HCT116 (cell line): ENCODE measurements around the gene SPTBN4. TPM values are rescaled to one million over a fixed set of nuclear protein-coding genes. Genes with fewer than 3 reads are reported as not detected.

Experiments used
- ATAC-seq: fragments of 200-7000 bp; cut with Tn5 transposase; 2 replicates; pipeline ENCODE4 v1.9.1; 2020; ENCODE audit warnings: mild to moderate bottlenecking, moderate library complexity
- BruUV-seq: library from RNA; stranded (reverse); fragments of 400-500 nt; replicated peaks from 2 replicates; lab custom pipeline; 2021; lab: Mats Ljungman, UMichigan
- CTCF ChIA-PET: fragments of 300-600 bp; sonication (Branson Sonifier 250); formaldehyde crosslinking; loops from one replicate; lab custom pipeline; 2021; ENCODE audit warnings: antibody characterized with exemption; lab: Charles Lee
- POLR2A ChIA-PET: fragments of 300-600, 350-600 bp; sonication (Branson Sonifier 250); formaldehyde crosslinking; loops from one replicate; lab custom pipeline; 2021; ENCODE audit warnings: antibody characterized with exemption; lab: Charles Lee
- RAD21 ChIA-PET, 2 experiments: fragments of 300-600 bp; sonication (Branson Sonifier 250); formaldehyde crosslinking; loops; one replicate each; lab custom pipeline; 2023; ENCODE audit warnings: low total read pairs in 2 of 2; ENCODE audit not compliant: uncharacterized antibody in 2 of 2, unreplicated experiment in 2 of 2, low non-redundant PET in 1 of 2; lab: Charles Lee
- DNase-seq: peaks from one replicate; pipeline ENCODE4 v3.0.0-alpha.2; 2010; ENCODE audit warnings: low read depth, low spot score
- H2AFZ ChIP-seq: fragments of 200-600 bp; shearing (Covaris generic), sonication (generic); 2 replicates; pipeline ENCODE4 v1.6.1; 2017; ENCODE audit warnings: low read depth, mixed run types, mixed read lengths, antibody characterized with exemption, low read length; ENCODE audit not compliant: poor library complexity, severe bottlenecking
- H3K27ac ChIP-seq: 2 replicates; pipeline ENCODE4 v1.5.1; 2012; ENCODE audit warnings: low read depth, low read length
- H3K27me3 ChIP-seq: fragments of 200-600 bp; sonication (generic); 2 replicates; pipeline ENCODE4 v1.6.1; 2016; ENCODE audit warnings: mixed run types, low read length, mixed read lengths; ENCODE audit not compliant: insufficient read depth
- H3K36me3 ChIP-seq, 2 experiments: fragments of 200-500 bp in 1 of 2; fragments of 200-600 bp in 1 of 2; sonication (Bioruptor generic) in 1 of 2; sonication (generic) in 1 of 2; 2 replicates each; pipeline versions ENCODE4 v1.5.1 to v1.6.1; 2014 to 2016; ENCODE audit warnings: low read length in 2 of 2, inconsistent platforms in 1 of 2, mixed read lengths in 1 of 2, mixed run types in 1 of 2; ENCODE audit not compliant: insufficient read depth in 2 of 2, control insufficient read depth in 1 of 2
- H3K4me1 ChIP-seq, 2 experiments: fragments of 200-600 bp in 1 of 2; sonication (generic) in 1 of 2; 2 replicates each; pipeline versions ENCODE4 v1.5.1 to v1.6.1; 2012 to 2017; ENCODE audit warnings: low read length in 2 of 2, inconsistent platforms in 1 of 2, mild to moderate bottlenecking in 1 of 2, mixed read lengths in 1 of 2, mixed run types in 1 of 2, moderate library complexity in 1 of 2; ENCODE audit not compliant: insufficient read depth in 2 of 2, control insufficient read depth in 1 of 2
- H3K4me2 ChIP-seq: fragments of 200-600 bp; sonication (generic); 2 replicates; pipeline ENCODE4 v1.6.1; 2017; ENCODE audit warnings: mixed run types, low read length, mixed read lengths
- H3K4me3 ChIP-seq, 2 experiments: fragments of 200-600 bp in 1 of 2; sonication (generic) in 1 of 2; replicated peaks in 1 of 2; 2 replicates each; pipeline ENCODE4 v1.5.1; 2011 to 2016; ENCODE audit warnings: low read length in 2 of 2, control low read depth in 1 of 2, low read depth in 1 of 2, mild to moderate bottlenecking in 1 of 2, mixed read lengths in 1 of 2, mixed run types in 1 of 2
- H3K79me2 ChIP-seq: fragments of 200-600 bp; sonication (generic); 2 replicates; pipeline ENCODE4 v1.6.1; 2017; ENCODE audit warnings: mild to moderate bottlenecking, mixed run types, low read length, moderate library complexity, mixed read lengths; ENCODE audit not compliant: insufficient read depth
- H3K9ac ChIP-seq: fragments of 200-600 bp; sonication (generic); 2 replicates; pipeline ENCODE4 v1.6.1; 2016; ENCODE audit warnings: low read length, mixed read lengths
- H3K9me2 ChIP-seq: fragments of 200-600 bp; sonication (generic), shearing (Covaris generic); 2 replicates; pipeline ENCODE4 v1.6.1; 2017; ENCODE audit warnings: mixed run types, mild to moderate bottlenecking, moderate library complexity; ENCODE audit not compliant: insufficient read depth
- H3K9me3 ChIP-seq, 2 experiments: fragments of 200-500 bp in 1 of 2; fragments of 200-600 bp in 1 of 2; sonication (Bioruptor generic) in 1 of 2; sonication (generic) in 1 of 2; 2 replicates each; pipeline ENCODE4 v1.6.1; 2014 to 2017; ENCODE audit warnings: low read length in 2 of 2, mixed read lengths in 2 of 2, inconsistent platforms in 1 of 2, low read depth in 1 of 2, mild to moderate bottlenecking in 1 of 2, mixed run types in 1 of 2, moderate library complexity in 1 of 2; ENCODE audit not compliant: control insufficient read depth in 1 of 2, insufficient read depth in 1 of 2
- H4K20me1 ChIP-seq: fragments of 200-600 bp; sonication (generic), shearing (Covaris generic); 2 replicates; pipeline ENCODE4 v1.6.1; 2017; ENCODE audit warnings: mixed run types, mild to moderate bottlenecking, moderate library complexity; ENCODE audit not compliant: insufficient read depth
- CBX3 ChIP-seq: IDR thresholded peaks from 2 replicates; pipeline ENCODE4 v1.6.1; 2012; ENCODE audit warnings: low read depth
- CEBPB ChIP-seq: IDR thresholded peaks from 2 replicates; pipeline ENCODE4 v1.6.1; 2012; ENCODE audit warnings: low read depth
- EGR1 ChIP-seq: IDR thresholded peaks from 2 replicates; pipeline ENCODE4 v1.6.1; 2012; ENCODE audit warnings: low read depth
- ELF1 ChIP-seq: IDR thresholded peaks from 2 replicates; pipeline ENCODE4 v1.6.1; 2012; ENCODE audit warnings: low read depth, borderline replicate concordance
- FOSL1 ChIP-seq: IDR thresholded peaks from 2 replicates; pipeline ENCODE4 v1.6.1; 2012; ENCODE audit warnings: low read depth
- JUND ChIP-seq: IDR thresholded peaks from 2 replicates; pipeline ENCODE4 v1.6.1; 2012
- RAD21 ChIP-seq: IDR thresholded peaks from 2 replicates; pipeline ENCODE4 v1.6.1; 2012; ENCODE audit warnings: low read depth, mild to moderate bottlenecking
- SIN3A ChIP-seq: IDR thresholded peaks from 2 replicates; pipeline ENCODE4 v1.6.1; 2012; ENCODE audit warnings: low read depth
- SP1 ChIP-seq: IDR thresholded peaks from 2 replicates; pipeline ENCODE4 v1.6.1; 2012; ENCODE audit warnings: low read depth
- SRF ChIP-seq: IDR thresholded peaks from 2 replicates; pipeline ENCODE4 v1.6.1; 2012; ENCODE audit warnings: low read depth
- TCF7L2 ChIP-seq: IDR thresholded peaks from 2 replicates; pipeline ENCODE4 v1.7.0; 2011; ENCODE audit warnings: borderline replicate concordance, inconsistent platforms; ENCODE audit not compliant: insufficient read depth, insufficient read length; ENCODE audit errors: extremely low read depth
- YY1 ChIP-seq: IDR thresholded peaks from 2 replicates; pipeline ENCODE4 v1.6.1; 2011; ENCODE audit warnings: low read length, low read depth, moderate library complexity, mild to moderate bottlenecking; ENCODE audit not compliant: insufficient replicate concordance; ENCODE audit errors: extremely low read depth
- intact Hi-C: fragments of 100-400 bp; cut with micrococcal nuclease; formaldehyde crosslinking; loops from 2 replicates; pipeline ENCODE4 v1.10.0; 2022
- total RNA-seq: library from RNA; stranded (reverse); gene quantifications from one replicate; pipeline ENCODE4 v1.2.1, GENCODE V29; 2021; ENCODE audit not compliant: unreplicated experiment
- TF ChIP-seq, protein P1 (sequence below): IDR thresholded peaks from 2 replicates; pipeline ENCODE4 v1.6.1; 2012
- TF ChIP-seq, protein P2 (sequence below): IDR thresholded peaks from 2 replicates; pipeline ENCODE4 v1.6.1; 2012
- TF ChIP-seq, protein P3 (sequence below): IDR thresholded peaks from 2 replicates; pipeline ENCODE4 v1.6.1; 2011; ENCODE audit warnings: mild to moderate bottlenecking, low read length, moderate library complexity; ENCODE audit not compliant: insufficient replicate concordance; ENCODE audit errors: extremely low read depth
- TF ChIP-seq, protein P4 (sequence below): IDR thresholded peaks from 2 replicates; pipeline ENCODE4 v1.6.1; 2012; ENCODE audit warnings: low read depth

The SPTBN4 gene
- total RNA-seq, 1 experiment from 2014 or later = 4.6 TPM

DNA sequence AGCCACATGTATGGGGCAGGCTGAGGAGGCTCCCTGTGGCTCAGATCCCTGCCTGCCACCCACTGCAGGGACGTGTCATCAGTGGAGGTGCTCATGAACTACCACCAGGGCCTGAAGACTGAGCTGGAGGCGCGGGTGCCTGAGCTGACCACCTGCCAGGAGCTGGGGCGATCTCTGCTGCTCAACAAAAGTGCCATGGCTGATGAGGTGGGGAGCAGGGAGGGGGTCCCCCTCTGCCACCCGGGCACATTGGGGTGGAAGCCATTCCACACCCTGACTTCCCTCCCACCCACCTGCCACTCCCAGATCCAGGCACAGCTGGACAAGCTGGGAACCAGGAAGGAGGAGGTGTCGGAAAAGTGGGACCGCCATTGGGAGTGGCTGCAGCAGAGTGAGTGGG lies 98.6 kb downstream of the SPTBN4 start:
- H3K27me3 ChIP-seq = no peaks in the 10 kb centered on the region
- H4K20me1 ChIP-seq = no peaks in the 10 kb centered on the region
- peaks cover 6 to 17% of the 10 kb centered on the region in 2 experiments for H3K4me1 ChIP-seq
- ChIA-PET RAD21 (no interaction called here), POLR2A (no interaction called here), CTCF (no interaction called here)
- H3K9me2 ChIP-seq = no peaks in the 10 kb centered on the region
- no peak overlapping the region for H3K4me3 ChIP-seq
- H3K36me3 ChIP-seq = no peaks in the 10 kb centered on the region
- BruUV-seq = no TSS peak
- intact Hi-C loops = no loop called here
- H3K9ac ChIP-seq = no peak overlapping the region
- no peak overlapping the region for H3K4me2 ChIP-seq
- DNase-seq (no peak), ATAC-seq (no peak)
- H2AFZ ChIP-seq = no peak overlapping the region
- H3K79me2 ChIP-seq = no peaks in the 10 kb centered on the region
- H3K27ac ChIP-seq = no peak overlapping the region
- TF ChIP-seq JUND = no peak
- H3K9me3 ChIP-seq = no peaks in the 10 kb centered on the region

DNA sequence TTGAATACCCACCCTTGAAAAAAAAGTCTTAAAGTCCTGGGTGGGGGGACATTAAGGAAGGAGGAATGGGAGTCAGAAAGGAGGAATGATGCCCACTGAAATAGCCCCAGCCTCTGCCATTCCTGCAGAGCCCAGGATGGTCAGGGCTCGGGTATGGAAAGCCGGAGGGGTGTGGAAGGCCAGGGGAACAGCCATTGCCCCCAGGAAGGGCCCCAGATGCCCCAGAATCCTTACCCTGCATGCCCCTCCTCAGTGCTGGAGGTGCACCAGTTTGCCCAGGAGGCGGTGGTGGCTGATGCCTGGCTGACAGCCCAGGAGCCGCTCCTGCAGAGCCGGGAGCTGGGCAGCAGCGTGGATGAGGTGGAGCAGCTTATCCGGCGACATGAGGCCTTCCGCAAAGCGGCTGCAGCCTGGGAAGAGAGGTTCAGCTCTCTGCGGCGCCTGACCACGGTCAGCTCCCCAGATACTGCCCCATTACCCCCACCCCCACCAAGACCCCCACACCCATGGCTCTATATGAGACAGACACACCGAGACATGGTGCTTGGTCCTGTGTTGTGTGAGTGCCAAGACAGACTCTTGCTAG lies 99.2 kb downstream of the SPTBN4 start:
- ChIA-PET POLR2A (interaction anchor here (0.7 kb wide), 1 partner anchor 15 kb away, joined by 3 read pairs; no protein-coding TSS in a partner anchor), RAD21 (no interaction called here), CTCF (no interaction called here)
- intact Hi-C loops = no loop called here
- no peak overlapping the region for H3K4me3 ChIP-seq
- H3K9me2 ChIP-seq = no peaks in the 10 kb centered on the region
- no peak overlapping the region for H2AFZ ChIP-seq
- no peak overlapping the region for H3K9ac ChIP-seq
- no peaks in the 10 kb centered on the region for H3K36me3 ChIP-seq
- ATAC-seq (no peak), DNase-seq (no peak)
- H3K4me1 ChIP-seq = peaks cover 6 to 20% of the 10 kb centered on the region in 2 experiments
- no peak overlapping the region for H3K4me2 ChIP-seq
- BruUV-seq = no TSS peak
- H3K79me2 ChIP-seq = no peaks in the 10 kb centered on the region
- no peaks in the 10 kb centered on the region for H4K20me1 ChIP-seq
- no peaks in the 10 kb centered on the region for H3K27me3 ChIP-seq
- no peak overlapping the region for H3K27ac ChIP-seq
- no peaks in the 10 kb centered on the region for H3K9me3 ChIP-seq
- TF ChIP-seq YY1 (no peak), RAD21 (no peak), CBX3 (no peak), CEBPB (no peak), ELF1 (no peak), SRF (no peak), FOSL1 (no peak), TCF7L2 (no peak), SIN3A (no peak), EGR1 (no peak), SP1 (no peak)
- TF ChIP-seq, protein P1, sequence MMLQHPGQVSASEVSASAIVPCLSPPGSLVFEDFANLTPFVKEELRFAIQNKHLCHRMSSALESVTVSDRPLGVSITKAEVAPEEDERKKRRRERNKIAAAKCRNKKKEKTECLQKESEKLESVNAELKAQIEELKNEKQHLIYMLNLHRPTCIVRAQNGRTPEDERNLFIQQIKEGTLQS = no peak
- TF ChIP-seq, protein P2, sequence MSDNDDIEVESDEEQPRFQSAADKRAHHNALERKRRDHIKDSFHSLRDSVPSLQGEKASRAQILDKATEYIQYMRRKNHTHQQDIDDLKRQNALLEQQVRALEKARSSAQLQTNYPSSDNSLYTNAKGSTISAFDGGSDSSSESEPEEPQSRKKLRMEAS = no peak
- TF ChIP-seq, protein P3, sequence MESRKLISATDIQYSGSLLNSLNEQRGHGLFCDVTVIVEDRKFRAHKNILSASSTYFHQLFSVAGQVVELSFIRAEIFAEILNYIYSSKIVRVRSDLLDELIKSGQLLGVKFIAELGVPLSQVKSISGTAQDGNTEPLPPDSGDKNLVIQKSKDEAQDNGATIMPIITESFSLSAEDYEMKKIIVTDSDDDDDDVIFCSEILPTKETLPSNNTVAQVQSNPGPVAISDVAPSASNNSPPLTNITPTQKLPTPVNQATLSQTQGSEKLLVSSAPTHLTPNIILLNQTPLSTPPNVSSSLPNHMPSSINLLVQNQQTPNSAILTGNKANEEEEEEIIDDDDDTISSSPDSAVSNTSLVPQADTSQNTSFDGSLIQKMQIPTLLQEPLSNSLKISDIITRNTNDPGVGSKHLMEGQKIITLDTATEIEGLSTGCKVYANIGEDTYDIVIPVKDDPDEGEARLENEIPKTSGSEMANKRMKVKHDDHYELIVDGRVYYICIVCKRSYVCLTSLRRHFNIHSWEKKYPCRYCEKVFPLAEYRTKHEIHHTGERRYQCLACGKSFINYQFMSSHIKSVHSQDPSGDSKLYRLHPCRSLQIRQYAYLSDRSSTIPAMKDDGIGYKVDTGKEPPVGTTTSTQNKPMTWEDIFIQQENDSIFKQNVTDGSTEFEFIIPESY = no peak
- TF ChIP-seq, protein P4, sequence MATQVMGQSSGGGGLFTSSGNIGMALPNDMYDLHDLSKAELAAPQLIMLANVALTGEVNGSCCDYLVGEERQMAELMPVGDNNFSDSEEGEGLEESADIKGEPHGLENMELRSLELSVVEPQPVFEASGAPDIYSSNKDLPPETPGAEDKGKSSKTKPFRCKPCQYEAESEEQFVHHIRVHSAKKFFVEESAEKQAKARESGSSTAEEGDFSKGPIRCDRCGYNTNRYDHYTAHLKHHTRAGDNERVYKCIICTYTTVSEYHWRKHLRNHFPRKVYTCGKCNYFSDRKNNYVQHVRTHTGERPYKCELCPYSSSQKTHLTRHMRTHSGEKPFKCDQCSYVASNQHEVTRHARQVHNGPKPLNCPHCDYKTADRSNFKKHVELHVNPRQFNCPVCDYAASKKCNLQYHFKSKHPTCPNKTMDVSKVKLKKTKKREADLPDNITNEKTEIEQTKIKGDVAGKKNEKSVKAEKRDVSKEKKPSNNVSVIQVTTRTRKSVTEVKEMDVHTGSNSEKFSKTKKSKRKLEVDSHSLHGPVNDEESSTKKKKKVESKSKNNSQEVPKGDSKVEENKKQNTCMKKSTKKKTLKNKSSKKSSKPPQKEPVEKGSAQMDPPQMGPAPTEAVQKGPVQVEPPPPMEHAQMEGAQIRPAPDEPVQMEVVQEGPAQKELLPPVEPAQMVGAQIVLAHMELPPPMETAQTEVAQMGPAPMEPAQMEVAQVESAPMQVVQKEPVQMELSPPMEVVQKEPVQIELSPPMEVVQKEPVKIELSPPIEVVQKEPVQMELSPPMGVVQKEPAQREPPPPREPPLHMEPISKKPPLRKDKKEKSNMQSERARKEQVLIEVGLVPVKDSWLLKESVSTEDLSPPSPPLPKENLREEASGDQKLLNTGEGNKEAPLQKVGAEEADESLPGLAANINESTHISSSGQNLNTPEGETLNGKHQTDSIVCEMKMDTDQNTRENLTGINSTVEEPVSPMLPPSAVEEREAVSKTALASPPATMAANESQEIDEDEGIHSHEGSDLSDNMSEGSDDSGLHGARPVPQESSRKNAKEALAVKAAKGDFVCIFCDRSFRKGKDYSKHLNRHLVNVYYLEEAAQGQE = no peak
